ENCODE measurements around the gene FZD4.
"Not testable (repeated sequence)": the region's sequence is repeated elsewhere in the genome, so short reads cannot be mapped to it uniquely, and the experiment has no call there.

FZD4 gene

GRCh38 chr11:86972734-86973133 lies 17.5 kb upstream of the FZD4 start:
- DNase-seq = no peak

GRCh38 chr11:86969258-86969657 lies 14.1 kb upstream of the FZD4 start:
- DNase-seq = no peak

- DNase-seq = not testable (repeated sequence)
Measured at GRCh38 chr11:86967601-86968000, 12.4 kb upstream of the FZD4 start.

GRCh38 chr11:86957976-86958646 lies 2.9 kb upstream of the FZD4 start:
- DNase-seq = no peak

GRCh38 chr11:86956905-86957195 lies 1.7 kb upstream of the FZD4 start:
- no peak for DNase-seq

GRCh38 chr11:86955111-86955360 lies 159 bp downstream of the FZD4 start:
- DNase-seq = no peak

GRCh38 chr11:86954269-86955110 lies 705 bp downstream of the FZD4 start:
- no peak for DNase-seq

- no peak for DNase-seq
Measured at GRCh38 chr11:86952221-86952875, 2.8 kb downstream of the FZD4 start.

GRCh38 chr11:86951706-86952105 lies 3.5 kb downstream of the FZD4 start:
- no peak for DNase-seq

- no peak for DNase-seq
Measured at GRCh38 chr11:86950661-86950995, 4.6 kb downstream of the FZD4 start.

GRCh38 chr11:86949995-86950660 lies 5.1 kb downstream of the FZD4 start:
- DNase-seq = no peak

GRCh38 chr11:86948733-86949132 lies 6.5 kb downstream of the FZD4 start:
- DNase-seq = no peak

- no peak for DNase-seq
Measured at GRCh38 chr11:86947541-86947940, 7.7 kb downstream of the FZD4 start.

- DNase-seq = not testable (repeated sequence)
Measured at GRCh38 chr11:86943505-86943904, 11.7 kb downstream of the FZD4 start.

- DNase-seq = no peak
Measured at GRCh38 chr11:86941871-86942599, 13.2 kb downstream of the FZD4 start.

GRCh38 chr11:86941077-86941870 lies 13.9 kb downstream of the FZD4 start:
- DNase-seq = no peak

- no peak for DNase-seq
Measured at GRCh38 chr11:86940122-86940777, 14.9 kb downstream of the FZD4 start.

GRCh38 chr11:86938900-86939880 lies 16.0 kb downstream of the FZD4 start:
- DNase-seq = no peak

- no peak for DNase-seq
Measured at GRCh38 chr11:86938203-86938899, 16.8 kb downstream of the FZD4 start.
